ENCODE results near the gene CTDSPL.
A peak's percentile ranks its signal among the peaks of the same experiment; 100 is the strongest.
"Not testable (repeated sequence)": the region's sequence is repeated elsewhere in the genome, so short reads cannot be mapped to it uniquely, and the experiment has no call there.

The CTDSPL gene

GRCh38 chr3:37861620-37862041 is at the start of gene CTDSPL:
Gene CTDSPL, plus strand, starts transcription at chr3:37861880. Its CDS starts 320 bp downstream, at chr3:37862200.
- no peaks in the 10 kb centered on the region for H3K9me3 ChIP-seq (ENCODE audit: control insufficient read depth, low read length)
- H3K4me1 ChIP-seq (ENCODE audit: control insufficient read depth, insufficient read depth, low read length) = peaks cover 23% of the 10 kb centered on the region
- no peaks in the 10 kb centered on the region for H3K27me3 ChIP-seq (ENCODE audit: control insufficient read depth, insufficient read depth, low read length)
- H3K4me3 ChIP-seq (ENCODE audit: low read length) = peak within 1 kb of the TSS; percentile 54
- H3K36me3 ChIP-seq (ENCODE audit: control insufficient read depth, insufficient read depth, low read length) = no peaks in the 10 kb centered on the region
- H3K9ac ChIP-seq (ENCODE audit: low read length) = peak within 1 kb of the TSS; percentile 68

GRCh38 chr3:37812499-37812896 is 49.2 kb upstream of the CTDSPL start:
- no peaks in the 10 kb centered on the region for H3K27me3 ChIP-seq (ENCODE audit: control insufficient read depth, insufficient read depth, low read length)
- H3K4me1 ChIP-seq (ENCODE audit: control insufficient read depth, insufficient read depth, low read length) = peaks cover 4% of the 10 kb centered on the region
- H3K9me3 ChIP-seq (ENCODE audit: control insufficient read depth, low read length) = no peaks in the 10 kb centered on the region
- H3K9ac ChIP-seq (ENCODE audit: low read length) = no peak overlapping the region
- no peaks in the 10 kb centered on the region for H3K36me3 ChIP-seq (ENCODE audit: control insufficient read depth, insufficient read depth, low read length)
- H3K4me3 ChIP-seq (ENCODE audit: low read length) = no peak overlapping the region

- Histone ChIP-seq H3K4me3 (ENCODE audit: low read length) (no peak overlapping the region), H3K4me1 (ENCODE audit: control insufficient read depth, insufficient read depth, low read length) (peaks cover 4% of the 10 kb centered on the region), H3K9ac (ENCODE audit: low read length) (no peak overlapping the region), H3K36me3 (ENCODE audit: control insufficient read depth, insufficient read depth, low read length) (no peaks in the 10 kb centered on the region), H3K27me3 (ENCODE audit: control insufficient read depth, insufficient read depth, low read length) (no peaks in the 10 kb centered on the region), H3K9me3 (ENCODE audit: control insufficient read depth, low read length) (no peaks in the 10 kb centered on the region)
Measured at GRCh38 chr3:37813403-37813802, 48.3 kb upstream of the CTDSPL start.

- Histone ChIP-seq H3K36me3 (ENCODE audit: control insufficient read depth, insufficient read depth, low read length) (no peaks in the 10 kb centered on the region), H3K9me3 (ENCODE audit: control insufficient read depth, low read length) (no peaks in the 10 kb centered on the region), H3K9ac (ENCODE audit: low read length) (no peak overlapping the region), H3K27me3 (ENCODE audit: control insufficient read depth, insufficient read depth, low read length) (no peaks in the 10 kb centered on the region), H3K4me1 (ENCODE audit: control insufficient read depth, insufficient read depth, low read length) (peaks cover 4% of the 10 kb centered on the region), H3K4me3 (ENCODE audit: low read length) (no peak overlapping the region)
Measured at GRCh38 chr3:37814547-37814946, 47.1 kb upstream of the CTDSPL start.

- H3K36me3 ChIP-seq (ENCODE audit: control insufficient read depth, insufficient read depth, low read length); H3K9ac ChIP-seq (ENCODE audit: low read length); H3K4me1 ChIP-seq (ENCODE audit: control insufficient read depth, insufficient read depth, low read length); H3K27me3 ChIP-seq (ENCODE audit: control insufficient read depth, insufficient read depth, low read length); H3K9me3 ChIP-seq (ENCODE audit: control insufficient read depth, low read length); H3K4me3 ChIP-seq (ENCODE audit: low read length): not testable (repeated sequence)
Measured at GRCh38 chr3:37815156-37815555, 46.5 kb upstream of the CTDSPL start.

- H3K36me3 ChIP-seq (ENCODE audit: control insufficient read depth, insufficient read depth, low read length) = no peaks in the 10 kb centered on the region
- H3K9ac ChIP-seq (ENCODE audit: low read length) = no peak overlapping the region
- H3K9me3 ChIP-seq (ENCODE audit: control insufficient read depth, low read length) = no peaks in the 10 kb centered on the region
- no peaks in the 10 kb centered on the region for H3K27me3 ChIP-seq (ENCODE audit: control insufficient read depth, insufficient read depth, low read length)
- no peak overlapping the region for H3K4me3 ChIP-seq (ENCODE audit: low read length)
- H3K4me1 ChIP-seq (ENCODE audit: control insufficient read depth, insufficient read depth, low read length) = peaks cover 4% of the 10 kb centered on the region
Measured at GRCh38 chr3:37816271-37816670, 45.4 kb upstream of the CTDSPL start.

- Histone ChIP-seq H3K36me3 (ENCODE audit: control insufficient read depth, insufficient read depth, low read length) (no peaks in the 10 kb centered on the region), H3K4me3 (ENCODE audit: low read length) (no peak overlapping the region), H3K4me1 (ENCODE audit: control insufficient read depth, insufficient read depth, low read length) (no peaks in the 10 kb centered on the region), H3K9me3 (ENCODE audit: control insufficient read depth, low read length) (no peaks in the 10 kb centered on the region), H3K27me3 (ENCODE audit: control insufficient read depth, insufficient read depth, low read length) (no peaks in the 10 kb centered on the region), H3K9ac (ENCODE audit: low read length) (no peak overlapping the region)
Measured at GRCh38 chr3:37819591-37819990, 42.1 kb upstream of the CTDSPL start.

GRCh38 chr3:37820286-37820685 is 41.4 kb upstream of the CTDSPL start:
- Histone ChIP-seq H3K36me3 (ENCODE audit: control insufficient read depth, insufficient read depth, low read length) (no peaks in the 10 kb centered on the region), H3K9me3 (ENCODE audit: control insufficient read depth, low read length) (no peaks in the 10 kb centered on the region), H3K4me3 (ENCODE audit: low read length) (no peak overlapping the region), H3K4me1 (ENCODE audit: control insufficient read depth, insufficient read depth, low read length) (peaks cover 5% of the 10 kb centered on the region), H3K27me3 (ENCODE audit: control insufficient read depth, insufficient read depth, low read length) (no peaks in the 10 kb centered on the region), H3K9ac (ENCODE audit: low read length) (no peak overlapping the region)

- H3K9ac ChIP-seq (ENCODE audit: low read length) = no peak overlapping the region
- H3K9me3 ChIP-seq (ENCODE audit: control insufficient read depth, low read length) = no peaks in the 10 kb centered on the region
- H3K27me3 ChIP-seq (ENCODE audit: control insufficient read depth, insufficient read depth, low read length) = no peaks in the 10 kb centered on the region
- H3K36me3 ChIP-seq (ENCODE audit: control insufficient read depth, insufficient read depth, low read length) = no peaks in the 10 kb centered on the region
- H3K4me1 ChIP-seq (ENCODE audit: control insufficient read depth, insufficient read depth, low read length) = peaks cover 5% of the 10 kb centered on the region
- no peak overlapping the region for H3K4me3 ChIP-seq (ENCODE audit: low read length)
Measured at GRCh38 chr3:37823189-37823588, 38.5 kb upstream of the CTDSPL start.

GRCh38 chr3:37824090-37824953 is 37.4 kb upstream of the CTDSPL start:
- peaks cover 5% of the 10 kb centered on the region for H3K4me1 ChIP-seq (ENCODE audit: control insufficient read depth, insufficient read depth, low read length)
- no peaks in the 10 kb centered on the region for H3K9me3 ChIP-seq (ENCODE audit: control insufficient read depth, low read length)
- no peak overlapping the region for H3K4me3 ChIP-seq (ENCODE audit: low read length)
- H3K36me3 ChIP-seq (ENCODE audit: control insufficient read depth, insufficient read depth, low read length) = no peaks in the 10 kb centered on the region
- no peak overlapping the region for H3K9ac ChIP-seq (ENCODE audit: low read length)
- no peaks in the 10 kb centered on the region for H3K27me3 ChIP-seq (ENCODE audit: control insufficient read depth, insufficient read depth, low read length)

GRCh38 chr3:37824954-37825328 is 36.7 kb upstream of the CTDSPL start:
- H3K4me1 ChIP-seq (ENCODE audit: control insufficient read depth, insufficient read depth, low read length) = peaks cover 5% of the 10 kb centered on the region
- no peak overlapping the region for H3K4me3 ChIP-seq (ENCODE audit: low read length)
- H3K9ac ChIP-seq (ENCODE audit: low read length) = no peak overlapping the region
- H3K9me3 ChIP-seq (ENCODE audit: control insufficient read depth, low read length) = no peaks in the 10 kb centered on the region
- H3K27me3 ChIP-seq (ENCODE audit: control insufficient read depth, insufficient read depth, low read length) = no peaks in the 10 kb centered on the region
- H3K36me3 ChIP-seq (ENCODE audit: control insufficient read depth, insufficient read depth, low read length) = no peaks in the 10 kb centered on the region

- Histone ChIP-seq H3K9me3 (ENCODE audit: control insufficient read depth, low read length) (no peaks in the 10 kb centered on the region), H3K27me3 (ENCODE audit: control insufficient read depth, insufficient read depth, low read length) (no peaks in the 10 kb centered on the region), H3K4me3 (ENCODE audit: low read length) (no peak overlapping the region), H3K9ac (ENCODE audit: low read length) (no peak overlapping the region), H3K4me1 (ENCODE audit: control insufficient read depth, insufficient read depth, low read length) (peaks cover 5% of the 10 kb centered on the region), H3K36me3 (ENCODE audit: control insufficient read depth, insufficient read depth, low read length) (no peaks in the 10 kb centered on the region)
Measured at GRCh38 chr3:37825744-37826400, 35.8 kb upstream of the CTDSPL start.

Data from mucosa of stomach (tissue), 1 donor.